HG03521 (cell line): Measurements from ENCODE around the gene ST6GAL1.
"Not testable (repeated sequence)": the region's sequence is repeated elsewhere in the genome, so short reads cannot be mapped to it uniquely, and the experiment has no call there.

Source experiments
- ATAC-seq: cut with Tn5 transposase; IDR thresholded peaks from one replicate; pipeline ENCODE4 v1.9.1; 2021; ENCODE audit warnings: mild to moderate bottlenecking, moderate library complexity; ENCODE audit not compliant: unreplicated experiment

Gene ST6GAL1

GRCh38 chr3:187017511-187018230 lies 87.3 kb downstream of the ST6GAL1 start:
- ATAC-seq: no peak

- no peak for ATAC-seq
These were observed 89.3 kb downstream of the ST6GAL1 start for GRCh38 chr3:187019542-187020072.

GRCh38 chr3:187020376-187020775 lies 90.0 kb downstream of the ST6GAL1 start:
- ATAC-seq: no peak

- ATAC-seq: no peak
These were observed 91.5 kb downstream of the ST6GAL1 start for GRCh38 chr3:187021748-187022402.

GRCh38 chr3:187022403-187023029 lies 92.2 kb downstream of the ST6GAL1 start:
- no peak for ATAC-seq

GRCh38 chr3:187023340-187023739 lies 93.0 kb downstream of the ST6GAL1 start:
- not testable (repeated sequence) for ATAC-seq

GRCh38 chr3:187024536-187025226 lies 94.4 kb downstream of the ST6GAL1 start:
- ATAC-seq: no peak

GRCh38 chr3:187025254-187025655 lies 94.9 kb downstream of the ST6GAL1 start:
- peak; percentile 40 for ATAC-seq

- ATAC-seq: peak; percentile 8
These were observed 95.5 kb downstream of the ST6GAL1 start for GRCh38 chr3:187025656-187026316.

GRCh38 chr3:187026317-187026670 lies 96.0 kb downstream of the ST6GAL1 start:
- no peak for ATAC-seq

GRCh38 chr3:187027531-187028278 lies 97.4 kb downstream of the ST6GAL1 start:
- ATAC-seq: no peak

GRCh38 chr3:187031934-187032333 lies 101.6 kb downstream of the ST6GAL1 start:
- no peak for ATAC-seq

GRCh38 chr3:187036394-187036793 lies 106.1 kb downstream of the ST6GAL1 start:
- no peak for ATAC-seq

- ATAC-seq: no peak
These were observed 108.9 kb downstream of the ST6GAL1 start for GRCh38 chr3:187039100-187039722.

- no peak for ATAC-seq
These were observed 109.5 kb downstream of the ST6GAL1 start for GRCh38 chr3:187039723-187040414.

GRCh38 chr3:187040516-187041361 lies 110.4 kb downstream of the ST6GAL1 start:
- ATAC-seq: no peak

GRCh38 chr3:187041362-187042307 lies 111.3 kb downstream of the ST6GAL1 start:
- ATAC-seq: no peak
